ACC112 (cell line): ENCODE data around the gene KLF17.

ENCODE experiments used
- H2AFZ ChIP-seq: fragments of 200-600 bp; sonication (generic); one replicate; pipeline ENCODE4 v1.6.0; 2017; ENCODE audit warnings: antibody characterized with exemption, low read length; ENCODE audit not compliant: unreplicated experiment
- H3K27ac ChIP-seq: fragments of 200-600 bp; sonication (generic); 2 replicates; pipeline ENCODE4 v1.5.1; 2014; ENCODE audit warnings: low read depth, mild to moderate bottlenecking, antibody characterized with exemption, low read length, moderate library complexity
- H3K27me3 ChIP-seq: fragments of 200-600 bp; sonication (generic); 2 replicates; pipeline ENCODE4 v1.6.1; 2014; ENCODE audit warnings: mild to moderate bottlenecking, antibody characterized with exemption, low read length, moderate library complexity, mixed read lengths; ENCODE audit not compliant: insufficient read depth
- H3K36me3 ChIP-seq: fragments of 200-600 bp; sonication (generic); 2 replicates; pipeline ENCODE4 v1.6.1; 2016; ENCODE audit warnings: mild to moderate bottlenecking, antibody characterized with exemption, low read length, moderate library complexity, mixed read lengths; ENCODE audit not compliant: insufficient read depth
- H3K4me1 ChIP-seq: fragments of 200-600 bp; sonication (generic); one replicate; pipeline ENCODE4 v1.6.1; 2016; ENCODE audit warnings: low read length, mixed read lengths; ENCODE audit not compliant: insufficient read depth, unreplicated experiment, control insufficient read depth
- H3K4me3 ChIP-seq: fragments of 200-600 bp; sonication (generic); 2 replicates; pipeline ENCODE4 v1.5.1; 2014; ENCODE audit warnings: mild to moderate bottlenecking, low read depth, low read length
- H3K79me2 ChIP-seq: fragments of 200-600 bp; sonication (generic); one replicate; pipeline ENCODE4 v1.6.0; 2016; ENCODE audit warnings: low read length; ENCODE audit not compliant: control insufficient read depth, unreplicated experiment, insufficient read depth

KLF17 gene

GRCh38 chr1:44152692-44153091, 34.1 kb downstream of the KLF17 start:
- no peaks in the 10 kb centered on the region for H3K36me3 ChIP-seq

GRCh38 chr1:44154049-44154448, 35.4 kb downstream of the KLF17 start:
- Histone ChIP-seq H3K36me3 (no peaks in the 10 kb centered on the region), H2AFZ (no peak overlapping the region), H3K4me1 (peaks cover 13% of the 10 kb centered on the region), H3K79me2 (no peaks in the 10 kb centered on the region), H3K27me3 (0 out of 2 replicates have a peak, but pooled peaks cover 6% of the 10 kb centered on the region), H3K4me3 (no peak overlapping the region), H3K27ac (no peak overlapping the region)

More at GRCh38 chr1:44152692-44153091, 34.1 kb downstream of the KLF17 start:
- Histone ChIP-seq H3K79me2 (no peaks in the 10 kb centered on the region), H3K4me3 (no peak overlapping the region), H3K27me3 (0 out of 2 replicates have a peak, but pooled peaks cover 6% of the 10 kb centered on the region), H3K27ac (no peak overlapping the region), H3K4me1 (peaks cover 13% of the 10 kb centered on the region), H2AFZ (no peak overlapping the region)

GRCh38 chr1:44157903-44158302, 39.3 kb downstream of the KLF17 start:
- H3K27me3 ChIP-seq, result no peaks in the 10 kb centered on the region

GRCh38 chr1:44158871-44159270, 40.2 kb downstream of the KLF17 start:
- H3K36me3 ChIP-seq, result no peaks in the 10 kb centered on the region
- H3K27ac ChIP-seq, result no peak overlapping the region
- H3K79me2 ChIP-seq, result no peaks in the 10 kb centered on the region
- no peak overlapping the region for H2AFZ ChIP-seq
- no peak overlapping the region for H3K4me3 ChIP-seq
- no peaks in the 10 kb centered on the region for H3K27me3 ChIP-seq
- peaks cover 12% of the 10 kb centered on the region for H3K4me1 ChIP-seq

More at GRCh38 chr1:44157903-44158302, 39.3 kb downstream of the KLF17 start:
- no peak overlapping the region for H2AFZ ChIP-seq
- H3K4me1 ChIP-seq, result peaks cover 13% of the 10 kb centered on the region
- H3K79me2 ChIP-seq, result no peaks in the 10 kb centered on the region
- H3K4me3 ChIP-seq, result no peak overlapping the region
- no peak overlapping the region for H3K27ac ChIP-seq
- H3K36me3 ChIP-seq, result no peaks in the 10 kb centered on the region

- no peaks in the 10 kb centered on the region for H3K27me3 ChIP-seq
- H3K27ac ChIP-seq, result no peak overlapping the region
- no peaks in the 10 kb centered on the region for H3K36me3 ChIP-seq
- H3K4me3 ChIP-seq, result no peak overlapping the region
- H3K79me2 ChIP-seq, result no peaks in the 10 kb centered on the region
- H2AFZ ChIP-seq, result no peak overlapping the region
- no peaks in the 10 kb centered on the region for H3K4me1 ChIP-seq
Observed at GRCh38 chr1:44161546-44161945, 42.9 kb downstream of the KLF17 start.

GRCh38 chr1:44168520-44169098, 50.0 kb downstream of the KLF17 start:
- Histone ChIP-seq H3K4me3 (no peak overlapping the region), H3K36me3 (no peaks in the 10 kb centered on the region), H2AFZ (no peak overlapping the region), H3K27me3 (no peaks in the 10 kb centered on the region), H3K27ac (no peak overlapping the region), H3K4me1 (no peaks in the 10 kb centered on the region), H3K79me2 (no peaks in the 10 kb centered on the region)

- Histone ChIP-seq H3K4me1 (no peaks in the 10 kb centered on the region), H3K4me3 (no peak overlapping the region), H3K27ac (no peak overlapping the region), H2AFZ (no peak overlapping the region), H3K27me3 (no peaks in the 10 kb centered on the region), H3K36me3 (no peaks in the 10 kb centered on the region), H3K79me2 (no peaks in the 10 kb centered on the region)
Observed at GRCh38 chr1:44170281-44170823, 51.7 kb downstream of the KLF17 start.

- no peak overlapping the region for H2AFZ ChIP-seq
- no peaks in the 10 kb centered on the region for H3K36me3 ChIP-seq
- H3K27ac ChIP-seq, result no peak overlapping the region
- no peaks in the 10 kb centered on the region for H3K4me1 ChIP-seq
- H3K79me2 ChIP-seq, result no peaks in the 10 kb centered on the region
- no peak overlapping the region for H3K4me3 ChIP-seq
- no peaks in the 10 kb centered on the region for H3K27me3 ChIP-seq
Observed at GRCh38 chr1:44174630-44175029, 56.0 kb downstream of the KLF17 start.
